IPS-15b (cell line): ENCODE measurements around the gene HIGD1B.
"Not testable (repeated sequence)": the region's sequence is repeated elsewhere in the genome, so short reads cannot be mapped to it uniquely, and the experiment has no call there.

Source experiments
- H3K27me3 ChIP-seq: one replicate; pipeline ENCODE4 v1.6.1; 2013; ENCODE audit warnings: low read length; ENCODE audit not compliant: control insufficient read depth, insufficient read depth
- H3K36me3 ChIP-seq: one replicate; pipeline ENCODE4 v1.6.1; 2013; ENCODE audit warnings: low read length; ENCODE audit not compliant: control insufficient read depth, insufficient read depth
- H3K4me1 ChIP-seq: one replicate; pipeline ENCODE4 v1.6.1; 2013; ENCODE audit warnings: mild to moderate bottlenecking, low read length; ENCODE audit not compliant: control insufficient read depth, insufficient read depth
- H3K4me3 ChIP-seq: one replicate; pipeline ENCODE4 v1.5.1; 2013; ENCODE audit warnings: low read depth, low read length
- H3K9ac ChIP-seq: one replicate; pipeline ENCODE4 v1.6.1; 2013; ENCODE audit warnings: low read depth, mild to moderate bottlenecking, low read length
- H3K9me3 ChIP-seq: one replicate; pipeline ENCODE4 v1.6.1; 2013; ENCODE audit warnings: mild to moderate bottlenecking, low read length; ENCODE audit not compliant: control insufficient read depth, insufficient read depth

The HIGD1B gene

GRCh38 chr17:44825236-44825635 lies 22.4 kb upstream of the HIGD1B start:
- not testable (repeated sequence) for H3K9me3 ChIP-seq, H3K9ac ChIP-seq, H3K4me3 ChIP-seq, H3K27me3 ChIP-seq, H3K36me3 ChIP-seq, H3K4me1 ChIP-seq

- H3K4me1 ChIP-seq = peaks cover 8% of the 10 kb centered on the region
- H3K9me3 ChIP-seq = no peaks in the 10 kb centered on the region
- H3K27me3 ChIP-seq = no peaks in the 10 kb centered on the region
- H3K36me3 ChIP-seq = no peaks in the 10 kb centered on the region
- H3K9ac ChIP-seq = no peak overlapping the region
- H3K4me3 ChIP-seq = no peak overlapping the region
Measured at GRCh38 chr17:44826123-44826790, 21.4 kb upstream of the HIGD1B start.

GRCh38 chr17:44827863-44828262 lies 19.8 kb upstream of the HIGD1B start:
- Histone ChIP-seq H3K9me3 (no peaks in the 10 kb centered on the region), H3K9ac (no peak overlapping the region), H3K4me3 (peak overlapping the region; percentile 60), H3K27me3 (no peaks in the 10 kb centered on the region), H3K4me1 (peaks cover 8% of the 10 kb centered on the region), H3K36me3 (no peaks in the 10 kb centered on the region)

- peak overlapping the region; percentile 60 for H3K4me3 ChIP-seq
- peak overlapping the region; percentile 80 for H3K9ac ChIP-seq
- H3K27me3 ChIP-seq = no peaks in the 10 kb centered on the region
- H3K4me1 ChIP-seq = peaks cover 8% of the 10 kb centered on the region
- no peaks in the 10 kb centered on the region for H3K9me3 ChIP-seq
- no peaks in the 10 kb centered on the region for H3K36me3 ChIP-seq
Measured at GRCh38 chr17:44828919-44829522, 18.7 kb upstream of the HIGD1B start.

- Histone ChIP-seq H3K9me3 (no peaks in the 10 kb centered on the region), H3K4me3 (peak within 1 kb of the TSS; percentile 72), H3K9ac (peak within 1 kb of the TSS; percentile 80), H3K27me3 (no peaks in the 10 kb centered on the region), H3K36me3 (no peaks in the 10 kb centered on the region), H3K4me1 (peaks cover 8% of the 10 kb centered on the region)
Measured at GRCh38 chr17:44829523-44830358, 17.9 kb upstream of the HIGD1B start, which contains the start of gene GJC1. Gene GJC1 (minus strand): TSS chr17:44830287. CDS start chr17:44805817, 24,470 bp downstream.

- peak overlapping the region; percentile 77 for H3K9ac ChIP-seq
- no peaks in the 10 kb centered on the region for H3K9me3 ChIP-seq
- peaks cover 8% of the 10 kb centered on the region for H3K4me1 ChIP-seq
- H3K27me3 ChIP-seq = no peaks in the 10 kb centered on the region
- H3K36me3 ChIP-seq = no peaks in the 10 kb centered on the region
- H3K4me3 ChIP-seq = peak overlapping the region; percentile 72
Measured at GRCh38 chr17:44830359-44831288, 17.1 kb upstream of the HIGD1B start.

GRCh38 chr17:44831371-44831770 lies 16.3 kb upstream of the HIGD1B start:
- H3K4me1 ChIP-seq = peaks cover 8% of the 10 kb centered on the region
- H3K9ac ChIP-seq = no peak overlapping the region
- H3K36me3 ChIP-seq = no peaks in the 10 kb centered on the region
- peak overlapping the region; percentile 72 for H3K4me3 ChIP-seq
- no peaks in the 10 kb centered on the region for H3K27me3 ChIP-seq
- H3K9me3 ChIP-seq = no peaks in the 10 kb centered on the region

GRCh38 chr17:44832805-44833204 lies 14.9 kb upstream of the HIGD1B start:
- H3K9me3 ChIP-seq = no peaks in the 10 kb centered on the region
- H3K4me1 ChIP-seq = peaks cover 8% of the 10 kb centered on the region
- no peaks in the 10 kb centered on the region for H3K27me3 ChIP-seq
- H3K9ac ChIP-seq = no peak overlapping the region
- no peak overlapping the region for H3K4me3 ChIP-seq
- no peaks in the 10 kb centered on the region for H3K36me3 ChIP-seq

- Histone ChIP-seq H3K27me3 (no peaks in the 10 kb centered on the region), H3K9me3 (no peaks in the 10 kb centered on the region), H3K4me1 (no peaks in the 10 kb centered on the region), H3K4me3 (no peak overlapping the region), H3K36me3 (no peaks in the 10 kb centered on the region), H3K9ac (no peak overlapping the region)
Measured at GRCh38 chr17:44837196-44837595, 10.5 kb upstream of the HIGD1B start.

GRCh38 chr17:44840274-44840673 lies 7.4 kb upstream of the HIGD1B start:
- H3K4me1 ChIP-seq = peaks cover 13% of the 10 kb centered on the region
- no peaks in the 10 kb centered on the region for H3K27me3 ChIP-seq
- H3K4me3 ChIP-seq = no peak overlapping the region
- H3K9me3 ChIP-seq = no peaks in the 10 kb centered on the region
- no peak overlapping the region for H3K9ac ChIP-seq
- no peaks in the 10 kb centered on the region for H3K36me3 ChIP-seq

- Histone ChIP-seq H3K9ac (no peak overlapping the region), H3K4me3 (no peak overlapping the region), H3K36me3 (no peaks in the 10 kb centered on the region), H3K27me3 (no peaks in the 10 kb centered on the region), H3K4me1 (peaks cover 13% of the 10 kb centered on the region), H3K9me3 (no peaks in the 10 kb centered on the region)
Measured at GRCh38 chr17:44840936-44841335, 6.7 kb upstream of the HIGD1B start.
